ENCODE results near the gene MICALL1.

DNA sequence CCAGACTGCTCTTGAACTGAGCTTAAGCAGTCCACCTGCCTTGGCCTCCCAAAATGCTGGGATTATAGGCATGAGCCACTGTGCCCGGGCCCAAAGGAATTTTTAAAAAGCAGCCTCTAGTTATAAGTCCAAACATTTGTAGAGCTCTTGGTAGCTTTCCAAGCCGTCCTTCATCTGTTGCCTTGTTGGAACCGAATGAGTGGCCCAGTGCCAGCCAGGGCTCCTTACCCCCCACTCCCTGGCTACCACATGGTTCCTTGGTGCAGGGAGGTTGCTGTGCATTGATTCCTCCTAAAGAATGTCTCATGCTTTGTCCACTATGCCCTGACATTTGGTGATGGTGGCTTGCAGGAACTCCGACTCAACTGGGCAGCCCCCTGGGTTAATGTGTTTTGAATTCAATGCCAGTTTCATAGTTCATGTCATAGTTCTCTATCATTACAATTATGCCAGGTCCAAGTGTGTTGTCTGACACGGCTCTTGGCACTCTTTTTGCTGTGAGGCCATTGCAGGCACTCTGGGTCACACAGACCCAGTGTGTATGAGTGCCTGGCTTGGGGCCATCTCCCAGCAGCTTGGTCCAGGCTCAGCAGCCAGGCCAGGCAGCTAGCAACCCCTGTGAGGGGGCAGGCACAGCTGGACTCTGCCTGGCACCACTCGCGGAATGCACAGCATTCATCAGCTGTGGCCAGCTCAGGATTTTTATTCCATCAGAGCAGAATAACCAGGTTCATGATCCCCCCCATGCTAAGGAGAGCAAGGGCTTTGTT is 13.3 kb upstream of the MICALL1 start:
- TF ChIP-seq GATA3 (IDR thresholded peaks at IDR 0.05; ENCODE audit: low read depth, low read length): no peak
- TF ChIP-seq GATA2 (IDR thresholded peaks at IDR 0.05; ENCODE audit: low read depth, low read length): no peak

Measured in SH-SY5Y (cell line).